ENCODE results near the gene PEX14. TPM values are rescaled to one million over a fixed set of nuclear protein-coding genes. Genes with fewer than 3 reads are reported as not detected.

PEX14 gene
- total RNA-seq, 1 donor from 2014 or later = 47.6 TPM

GRCh38 chr1:10662824-10663677 is 188.3 kb downstream of the PEX14 start:
- no peak for DNase-seq (ENCODE audit: low spot score)

- DNase-seq (ENCODE audit: low spot score) = peak; percentile 69
Measured at GRCh38 chr1:10663678-10664035, 188.9 kb downstream of the PEX14 start.

- no peak for DNase-seq (ENCODE audit: low spot score)
Measured at GRCh38 chr1:10664251-10664650, 189.5 kb downstream of the PEX14 start.

- no peak for DNase-seq (ENCODE audit: low spot score)
Measured at GRCh38 chr1:10665226-10665625, 190.5 kb downstream of the PEX14 start.

- peak; percentile 69 for DNase-seq (ENCODE audit: low spot score)
Measured at GRCh38 chr1:10665930-10666850, 191.4 kb downstream of the PEX14 start.

- no peak for DNase-seq (ENCODE audit: low spot score)
Measured at GRCh38 chr1:10667861-10668761, 193.4 kb downstream of the PEX14 start.

- DNase-seq (ENCODE audit: low spot score) = no peak
Measured at GRCh38 chr1:10669570-10669969, 194.8 kb downstream of the PEX14 start.

- DNase-seq (ENCODE audit: low spot score) = no peak
Measured at GRCh38 chr1:10670190-10670589, 195.4 kb downstream of the PEX14 start.

GRCh38 chr1:10671090-10671489 is 196.3 kb downstream of the PEX14 start:
- DNase-seq (ENCODE audit: low spot score) = no peak

GRCh38 chr1:10671622-10672342 is 197.0 kb downstream of the PEX14 start:
- DNase-seq (ENCODE audit: low spot score) = no peak

GRCh38 chr1:10672343-10673050 is 197.7 kb downstream of the PEX14 start:
- no peak for DNase-seq (ENCODE audit: low spot score)

- DNase-seq (ENCODE audit: low spot score) = no peak
Measured at GRCh38 chr1:10673109-10673711, 198.5 kb downstream of the PEX14 start.

- DNase-seq (ENCODE audit: low spot score) = no peak
Measured at GRCh38 chr1:10674222-10674621, 199.5 kb downstream of the PEX14 start.

GRCh38 chr1:10674700-10675609 is 200.2 kb downstream of the PEX14 start:
- no peak for DNase-seq (ENCODE audit: low spot score)

- DNase-seq (ENCODE audit: low spot score) = no peak
Measured at GRCh38 chr1:10675813-10676212, 201.1 kb downstream of the PEX14 start.

GRCh38 chr1:10676963-10677362 is 202.2 kb downstream of the PEX14 start:
- no peak for DNase-seq (ENCODE audit: low spot score)

GRCh38 chr1:10677491-10678391 is 203.0 kb downstream of the PEX14 start:
- no peak for DNase-seq (ENCODE audit: low spot score)

- DNase-seq (ENCODE audit: low spot score) = no peak
Measured at GRCh38 chr1:10678402-10678801, 203.7 kb downstream of the PEX14 start.
